ENCODE results near the gene GBA2.

GBA2 gene

DNA sequence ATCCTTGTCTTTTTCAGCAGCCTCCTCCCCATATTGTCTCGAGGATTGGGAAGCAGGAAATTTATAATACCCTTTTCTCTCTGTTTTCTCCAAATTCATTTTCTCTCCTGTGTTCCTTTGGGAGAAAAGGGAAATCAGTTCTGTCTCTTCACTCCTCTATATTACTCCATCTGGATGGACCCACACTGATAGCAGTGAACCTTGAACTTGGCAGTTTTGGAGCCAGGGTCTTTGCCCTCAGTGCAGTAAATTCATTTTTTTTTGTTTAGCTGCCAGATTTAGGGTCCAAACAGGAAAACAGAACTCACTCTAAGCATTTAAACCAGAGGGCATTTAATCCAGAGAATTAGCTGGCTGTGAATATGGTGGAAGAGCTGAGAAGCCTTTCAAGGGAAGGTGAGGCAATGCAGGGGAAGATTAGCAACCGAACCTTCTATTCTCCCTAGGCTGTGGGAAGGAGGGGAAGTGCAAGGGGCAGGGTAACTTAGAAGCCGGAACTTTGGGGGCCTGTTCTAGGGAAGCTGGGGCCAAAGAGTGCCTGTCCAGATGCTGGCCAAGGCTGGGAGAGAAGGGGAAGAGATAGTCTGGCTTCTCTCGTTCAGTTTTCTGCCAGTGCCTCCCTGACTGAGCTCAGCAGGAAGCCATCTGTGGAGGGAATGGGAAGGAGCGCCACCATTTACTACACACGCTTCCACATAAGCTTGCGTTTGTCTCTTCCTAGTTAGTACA lies 26.0 kb upstream of the GBA2 start:
- Mint-ChIP-seq H3K27ac (no peak overlapping the region), H3K4me1 (no peaks in the 10 kb centered on the region), H3K4me3 (no peak overlapping the region), H3K9me3 (no peaks in the 10 kb centered on the region), H3K27me3 (no peaks in the 10 kb centered on the region)
- ATAC-seq (no peak), DNase-seq (no peak)

GRCh38 chr9:35771943-35772342 lies 22.9 kb upstream of the GBA2 start:
- H3K9me3 Mint-ChIP-seq = no peaks in the 10 kb centered on the region
- ATAC-seq (no peak), DNase-seq (no peak)
- no peak overlapping the region for H3K4me3 Mint-ChIP-seq
- no peak overlapping the region for H3K27ac Mint-ChIP-seq
- no peaks in the 10 kb centered on the region for H3K27me3 Mint-ChIP-seq
- H3K4me1 Mint-ChIP-seq = no peaks in the 10 kb centered on the region

DNA sequence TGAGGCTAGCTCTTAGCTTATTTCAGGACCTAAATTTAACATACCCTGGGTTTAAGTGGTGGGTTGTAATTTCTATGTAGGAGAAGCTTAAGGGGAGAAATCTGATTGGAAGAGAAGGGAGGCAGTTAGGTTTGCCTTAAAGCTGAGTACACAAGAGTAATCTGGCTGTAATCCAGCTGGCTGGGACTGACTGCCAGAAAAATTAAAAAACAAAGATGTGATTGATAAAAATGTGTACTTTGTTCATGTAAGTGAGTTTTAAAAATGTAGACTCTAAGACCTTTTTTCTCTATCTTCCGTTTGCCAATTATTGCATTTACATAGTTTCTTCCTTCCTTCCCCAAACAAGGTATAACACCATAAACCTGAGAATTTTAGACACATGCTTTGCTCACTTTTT lies 22.5 kb upstream of the GBA2 start:
- ATAC-seq (no peak), DNase-seq (no peak)
- no peaks in the 10 kb centered on the region for H3K4me1 Mint-ChIP-seq
- no peak overlapping the region for H3K27ac Mint-ChIP-seq
- H3K4me3 Mint-ChIP-seq = no peak overlapping the region
- no peaks in the 10 kb centered on the region for H3K9me3 Mint-ChIP-seq
- H3K27me3 Mint-ChIP-seq = no peaks in the 10 kb centered on the region

DNA sequence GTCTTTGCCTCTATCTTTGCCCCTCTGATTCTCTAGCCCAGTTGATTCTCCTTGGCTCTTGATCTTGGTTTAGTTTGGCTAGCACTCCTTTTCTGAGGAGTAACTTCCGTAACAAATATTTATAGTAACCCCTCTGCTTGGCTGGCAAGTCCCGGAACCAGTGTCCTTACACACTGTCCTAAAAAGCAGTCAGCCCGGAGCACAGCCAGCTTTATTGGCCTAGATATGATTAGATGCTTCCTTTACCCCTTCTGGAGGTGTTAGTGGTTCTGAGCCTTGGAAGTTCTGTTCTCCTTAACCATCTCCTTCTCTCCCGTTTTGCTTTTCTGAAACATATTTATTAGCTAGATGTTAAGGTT lies 22.0 kb upstream of the GBA2 start:
- H3K4me1 Mint-ChIP-seq = no peaks in the 10 kb centered on the region
- H3K27ac Mint-ChIP-seq = no peak overlapping the region
- ATAC-seq = no peak
- DNase-seq = no peak
- H3K9me3 Mint-ChIP-seq = no peaks in the 10 kb centered on the region
- H3K27me3 Mint-ChIP-seq = no peaks in the 10 kb centered on the region
- no peak overlapping the region for H3K4me3 Mint-ChIP-seq

- ATAC-seq (no peak), DNase-seq (no peak)
- Mint-ChIP-seq H3K27ac (no peak overlapping the region), H3K27me3 (no peaks in the 10 kb centered on the region), H3K9me3 (no peaks in the 10 kb centered on the region), H3K4me1 (no peaks in the 10 kb centered on the region), H3K4me3 (no peak overlapping the region)
Observed at GRCh38 chr9:35769763-35770162, 20.7 kb upstream of the GBA2 start.

DNA sequence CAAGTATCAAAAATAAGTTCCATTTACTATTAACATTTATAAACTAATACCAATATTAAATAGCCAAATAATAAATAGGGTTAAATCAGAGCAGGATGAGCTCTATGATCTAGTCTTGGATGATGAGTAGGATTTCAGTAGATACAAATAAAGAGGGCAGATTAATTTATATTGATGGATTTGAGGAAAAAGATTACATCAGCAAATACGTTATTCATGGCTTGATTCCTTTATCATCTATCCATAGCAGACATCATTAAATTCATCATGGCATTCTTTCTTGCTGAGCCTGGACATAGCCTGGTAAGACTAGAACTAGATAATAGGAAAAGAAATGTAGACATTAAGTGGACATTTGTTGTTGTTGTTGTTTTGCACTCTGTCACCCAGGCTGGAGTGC lies 18.4 kb upstream of the GBA2 start:
- no peak for ATAC-seq

GRCh38 chr9:35766997-35767396 lies 18.0 kb upstream of the GBA2 start:
- Mint-ChIP-seq H3K9me3 (no peaks in the 10 kb centered on the region), H3K27me3 (no peaks in the 10 kb centered on the region), H3K4me1 (no peaks in the 10 kb centered on the region), H3K4me3 (no peak overlapping the region), H3K27ac (no peak overlapping the region)
- ATAC-seq (no peak), DNase-seq (no peak)

More for the DNA sequence above, 18.4 kb upstream of the GBA2 start:
- Mint-ChIP-seq H3K4me3 (no peak overlapping the region), H3K4me1 (no peaks in the 10 kb centered on the region), H3K27me3 (no peaks in the 10 kb centered on the region), H3K9me3 (no peaks in the 10 kb centered on the region), H3K27ac (no peak overlapping the region)
- no peak for DNase-seq

GRCh38 chr9:35763803-35764202 lies 14.8 kb upstream of the GBA2 start:
- Mint-ChIP-seq H3K4me1 (peaks cover 11% of the 10 kb centered on the region), H3K4me3 (no peak overlapping the region), H3K9me3 (no peaks in the 10 kb centered on the region), H3K27me3 (no peaks in the 10 kb centered on the region), H3K27ac (no peak overlapping the region)
- ATAC-seq = no peak
- no peak for DNase-seq

GRCh38 chr9:35763181-35763580 lies 14.2 kb upstream of the GBA2 start:
- ATAC-seq (no peak), DNase-seq (no peak)
- Mint-ChIP-seq H3K27me3 (no peaks in the 10 kb centered on the region), H3K4me3 (no peak overlapping the region), H3K9me3 (no peaks in the 10 kb centered on the region), H3K27ac (no peak overlapping the region), H3K4me1 (peaks cover 17% of the 10 kb centered on the region)

GRCh38 chr9:35760651-35761050 lies 11.6 kb upstream of the GBA2 start:
- no peak overlapping the region for H3K4me3 Mint-ChIP-seq
- H3K9me3 Mint-ChIP-seq = no peaks in the 10 kb centered on the region
- no peak overlapping the region for H3K27ac Mint-ChIP-seq
- ATAC-seq (no peak), DNase-seq (no peak)
- no peaks in the 10 kb centered on the region for H3K27me3 Mint-ChIP-seq
- H3K4me1 Mint-ChIP-seq = peaks cover 38% of the 10 kb centered on the region

- Mint-ChIP-seq H3K27ac (peak overlapping the region in 1 of 2 donors; percentile 56), H3K4me3 (no peak overlapping the region), H3K27me3 (no peaks in the 10 kb centered on the region), H3K4me1 (peaks cover 38% of the 10 kb centered on the region), H3K9me3 (no peaks in the 10 kb centered on the region)
- ATAC-seq = no peak
- no peak for DNase-seq
Observed at GRCh38 chr9:35759795-35760194, 10.8 kb upstream of the GBA2 start.

DNA sequence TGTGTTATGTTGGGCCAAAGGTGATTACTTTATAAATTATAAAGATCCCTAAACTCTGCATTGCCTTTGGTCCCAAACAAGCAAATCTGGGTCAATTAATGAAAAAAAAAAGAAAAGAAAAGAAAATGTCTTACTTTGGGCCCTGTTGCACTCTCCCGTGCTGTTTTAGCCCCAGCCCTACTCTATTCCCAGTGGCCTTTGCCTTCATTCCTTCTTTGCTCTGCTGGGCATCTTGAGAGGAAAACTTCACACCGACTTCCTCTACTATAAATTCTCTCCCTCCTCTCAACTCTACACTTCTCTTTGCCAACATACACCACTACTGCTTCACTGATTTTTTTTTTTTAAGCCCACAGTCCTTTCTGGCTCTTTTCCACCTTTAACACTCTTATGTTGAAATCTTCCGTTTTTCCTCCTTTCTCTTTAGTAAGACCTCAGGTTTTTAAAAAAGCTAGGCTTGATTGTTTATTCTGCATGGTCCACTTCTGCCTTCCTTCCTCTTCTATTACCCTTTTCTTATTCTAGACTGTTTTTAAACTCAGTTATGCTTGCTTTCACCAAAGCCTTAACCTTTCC lies 9.5 kb upstream of the GBA2 start:
- Mint-ChIP-seq H3K4me3 (peak overlapping the region; percentile 15 to 65), H3K27me3 (no peaks in the 10 kb centered on the region), H3K4me1 (peaks cover 38% of the 10 kb centered on the region), H3K9me3 (no peaks in the 10 kb centered on the region), H3K27ac (peak overlapping the region in 1 of 2 donors; percentile 53)
- no peak for ATAC-seq
- DNase-seq = no peak

GRCh38 chr9:35757892-35758275 lies 8.9 kb upstream of the GBA2 start:
- Mint-ChIP-seq H3K27me3 (no peaks in the 10 kb centered on the region), H3K4me3 (peak overlapping the region; percentile 63 to 97), H3K9me3 (no peaks in the 10 kb centered on the region), H3K4me1 (peaks cover 38% of the 10 kb centered on the region), H3K27ac (no peak overlapping the region)
- ATAC-seq = no peak
- no peak for DNase-seq

GRCh38 chr9:35757226-35757891 lies 8.3 kb upstream of the GBA2 start:
- peaks cover 38% of the 10 kb centered on the region for H3K4me1 Mint-ChIP-seq
- H3K27ac Mint-ChIP-seq = peak overlapping the region; percentile 93 to 98
- DNase-seq = peak; percentile 31 to 37
- no peaks in the 10 kb centered on the region for H3K27me3 Mint-ChIP-seq
- no peaks in the 10 kb centered on the region for H3K9me3 Mint-ChIP-seq
- peak overlapping the region; percentile 89 to 97 for H3K4me3 Mint-ChIP-seq
- peak; percentile 54 for ATAC-seq

- peak; percentile 76 to 84 for DNase-seq
- peak overlapping the region; percentile 93 to 98 for H3K27ac Mint-ChIP-seq
- peak; percentile 91 for ATAC-seq
- H3K27me3 Mint-ChIP-seq = no peaks in the 10 kb centered on the region
- H3K4me3 Mint-ChIP-seq = peak overlapping the region; percentile 89 to 97
- peaks cover 38% of the 10 kb centered on the region for H3K4me1 Mint-ChIP-seq
- H3K9me3 Mint-ChIP-seq = no peaks in the 10 kb centered on the region
Observed at GRCh38 chr9:35756275-35757225, 7.5 kb upstream of the GBA2 start.
